HCT116 (cell line): ENCODE data around the gene ABHD12. TPM values are rescaled to one million over a fixed set of nuclear protein-coding genes. Genes with fewer than 3 reads are reported as not detected.
A peak's percentile ranks its signal among the peaks of the same experiment; 100 is the strongest.
"Not testable (repeated sequence)": the region's sequence is repeated elsewhere in the genome, so short reads cannot be mapped to it uniquely, and the experiment has no call there.

Experiments used
- ATAC-seq: fragments of 200-7000 bp; cut with Tn5 transposase; 2 replicates; pipeline ENCODE4 v1.9.1; 2020; ENCODE audit warnings: mild to moderate bottlenecking, moderate library complexity
- BruUV-seq: library from RNA; stranded (reverse); fragments of 400-500 nt; replicated peaks from 2 replicates; lab custom pipeline; 2021; lab: Mats Ljungman, UMichigan
- CTCF ChIA-PET: fragments of 300-600 bp; sonication (Branson Sonifier 250); formaldehyde crosslinking; loops from one replicate; lab custom pipeline; 2021; ENCODE audit warnings: antibody characterized with exemption; lab: Charles Lee
- POLR2A ChIA-PET: fragments of 300-600, 350-600 bp; sonication (Branson Sonifier 250); formaldehyde crosslinking; loops from one replicate; lab custom pipeline; 2021; ENCODE audit warnings: antibody characterized with exemption; lab: Charles Lee
- RAD21 ChIA-PET, 2 experiments: fragments of 300-600 bp; sonication (Branson Sonifier 250); formaldehyde crosslinking; loops; one replicate each; lab custom pipeline; 2023; ENCODE audit warnings: low total read pairs in 2 of 2; ENCODE audit not compliant: uncharacterized antibody in 2 of 2, unreplicated experiment in 2 of 2, low non-redundant PET in 1 of 2; lab: Charles Lee
- DNase-seq: peaks from one replicate; pipeline ENCODE4 v3.0.0-alpha.2; 2010; ENCODE audit warnings: low read depth, low spot score
- H2AFZ ChIP-seq: fragments of 200-600 bp; shearing (Covaris generic), sonication (generic); 2 replicates; pipeline ENCODE4 v1.6.1; 2017; ENCODE audit warnings: low read depth, mixed run types, mixed read lengths, antibody characterized with exemption, low read length; ENCODE audit not compliant: poor library complexity, severe bottlenecking
- H3K27ac ChIP-seq: 2 replicates; pipeline ENCODE4 v1.5.1; 2012; ENCODE audit warnings: low read depth, low read length
- H3K27me3 ChIP-seq: fragments of 200-600 bp; sonication (generic); 2 replicates; pipeline ENCODE4 v1.6.1; 2016; ENCODE audit warnings: mixed run types, low read length, mixed read lengths; ENCODE audit not compliant: insufficient read depth
- H3K36me3 ChIP-seq, 2 experiments: fragments of 200-500 bp in 1 of 2; fragments of 200-600 bp in 1 of 2; sonication (Bioruptor generic) in 1 of 2; sonication (generic) in 1 of 2; 2 replicates each; pipeline versions ENCODE4 v1.5.1 to v1.6.1; 2014 to 2016; ENCODE audit warnings: low read length in 2 of 2, inconsistent platforms in 1 of 2, mixed read lengths in 1 of 2, mixed run types in 1 of 2; ENCODE audit not compliant: insufficient read depth in 2 of 2, control insufficient read depth in 1 of 2
- H3K4me1 ChIP-seq, 2 experiments: fragments of 200-600 bp in 1 of 2; sonication (generic) in 1 of 2; 2 replicates each; pipeline versions ENCODE4 v1.5.1 to v1.6.1; 2012 to 2017; ENCODE audit warnings: low read length in 2 of 2, inconsistent platforms in 1 of 2, mild to moderate bottlenecking in 1 of 2, mixed read lengths in 1 of 2, mixed run types in 1 of 2, moderate library complexity in 1 of 2; ENCODE audit not compliant: insufficient read depth in 2 of 2, control insufficient read depth in 1 of 2
- H3K4me2 ChIP-seq: fragments of 200-600 bp; sonication (generic); 2 replicates; pipeline ENCODE4 v1.6.1; 2017; ENCODE audit warnings: mixed run types, low read length, mixed read lengths
- H3K4me3 ChIP-seq, 2 experiments: fragments of 200-600 bp in 1 of 2; sonication (generic) in 1 of 2; replicated peaks in 1 of 2; 2 replicates each; pipeline ENCODE4 v1.5.1; 2011 to 2016; ENCODE audit warnings: low read length in 2 of 2, control low read depth in 1 of 2, low read depth in 1 of 2, mild to moderate bottlenecking in 1 of 2, mixed read lengths in 1 of 2, mixed run types in 1 of 2
- H3K79me2 ChIP-seq: fragments of 200-600 bp; sonication (generic); 2 replicates; pipeline ENCODE4 v1.6.1; 2017; ENCODE audit warnings: mild to moderate bottlenecking, mixed run types, low read length, moderate library complexity, mixed read lengths; ENCODE audit not compliant: insufficient read depth
- H3K9ac ChIP-seq: fragments of 200-600 bp; sonication (generic); 2 replicates; pipeline ENCODE4 v1.6.1; 2016; ENCODE audit warnings: low read length, mixed read lengths
- H3K9me2 ChIP-seq: fragments of 200-600 bp; sonication (generic), shearing (Covaris generic); 2 replicates; pipeline ENCODE4 v1.6.1; 2017; ENCODE audit warnings: mixed run types, mild to moderate bottlenecking, moderate library complexity; ENCODE audit not compliant: insufficient read depth
- H3K9me3 ChIP-seq, 2 experiments: fragments of 200-500 bp in 1 of 2; fragments of 200-600 bp in 1 of 2; sonication (Bioruptor generic) in 1 of 2; sonication (generic) in 1 of 2; 2 replicates each; pipeline ENCODE4 v1.6.1; 2014 to 2017; ENCODE audit warnings: low read length in 2 of 2, mixed read lengths in 2 of 2, inconsistent platforms in 1 of 2, low read depth in 1 of 2, mild to moderate bottlenecking in 1 of 2, mixed run types in 1 of 2, moderate library complexity in 1 of 2; ENCODE audit not compliant: control insufficient read depth in 1 of 2, insufficient read depth in 1 of 2
- H4K20me1 ChIP-seq: fragments of 200-600 bp; sonication (generic), shearing (Covaris generic); 2 replicates; pipeline ENCODE4 v1.6.1; 2017; ENCODE audit warnings: mixed run types, mild to moderate bottlenecking, moderate library complexity; ENCODE audit not compliant: insufficient read depth
- CTCF ChIP-seq, 3 experiments: fragments of 200-600 bp in 1 of 3; sonication (generic) in 1 of 3; IDR thresholded peaks in 2 of 3; conservative IDR thresholded peaks in 1 of 3; 2 replicates each; pipeline ENCODE4 v1.5.1; 2012 to 2017; ENCODE audit warnings: low read depth in 2 of 3, low read length in 2 of 3, antibody characterized with exemption in 1 of 3, borderline replicate concordance in 1 of 3, control low read depth in 1 of 3, mild to moderate bottlenecking in 1 of 3, mixed read lengths in 1 of 3, mixed run types in 1 of 3, moderate library complexity in 1 of 3; ENCODE audit not compliant: insufficient read depth in 1 of 3
- FOSL1 ChIP-seq: IDR thresholded peaks from 2 replicates; pipeline ENCODE4 v1.6.1; 2012; ENCODE audit warnings: low read depth
- RAD21 ChIP-seq: IDR thresholded peaks from 2 replicates; pipeline ENCODE4 v1.6.1; 2012; ENCODE audit warnings: low read depth, mild to moderate bottlenecking
- YY1 ChIP-seq: IDR thresholded peaks from 2 replicates; pipeline ENCODE4 v1.6.1; 2011; ENCODE audit warnings: low read length, low read depth, moderate library complexity, mild to moderate bottlenecking; ENCODE audit not compliant: insufficient replicate concordance; ENCODE audit errors: extremely low read depth
- ZFX ChIP-seq: fragments of 450-650 bp; IDR thresholded peaks from 2 replicates; pipeline ENCODE4 v1.6.1; 2017
- intact Hi-C: fragments of 100-400 bp; cut with micrococcal nuclease; formaldehyde crosslinking; loops from 2 replicates; pipeline ENCODE4 v1.10.0; 2022
- total RNA-seq: library from RNA; stranded (reverse); gene quantifications from one replicate; pipeline ENCODE4 v1.2.1, GENCODE V29; 2021; ENCODE audit not compliant: unreplicated experiment

Gene ABHD12
- total RNA-seq, 1 experiment from 2014 or later, result 31.7 TPM

DNA sequence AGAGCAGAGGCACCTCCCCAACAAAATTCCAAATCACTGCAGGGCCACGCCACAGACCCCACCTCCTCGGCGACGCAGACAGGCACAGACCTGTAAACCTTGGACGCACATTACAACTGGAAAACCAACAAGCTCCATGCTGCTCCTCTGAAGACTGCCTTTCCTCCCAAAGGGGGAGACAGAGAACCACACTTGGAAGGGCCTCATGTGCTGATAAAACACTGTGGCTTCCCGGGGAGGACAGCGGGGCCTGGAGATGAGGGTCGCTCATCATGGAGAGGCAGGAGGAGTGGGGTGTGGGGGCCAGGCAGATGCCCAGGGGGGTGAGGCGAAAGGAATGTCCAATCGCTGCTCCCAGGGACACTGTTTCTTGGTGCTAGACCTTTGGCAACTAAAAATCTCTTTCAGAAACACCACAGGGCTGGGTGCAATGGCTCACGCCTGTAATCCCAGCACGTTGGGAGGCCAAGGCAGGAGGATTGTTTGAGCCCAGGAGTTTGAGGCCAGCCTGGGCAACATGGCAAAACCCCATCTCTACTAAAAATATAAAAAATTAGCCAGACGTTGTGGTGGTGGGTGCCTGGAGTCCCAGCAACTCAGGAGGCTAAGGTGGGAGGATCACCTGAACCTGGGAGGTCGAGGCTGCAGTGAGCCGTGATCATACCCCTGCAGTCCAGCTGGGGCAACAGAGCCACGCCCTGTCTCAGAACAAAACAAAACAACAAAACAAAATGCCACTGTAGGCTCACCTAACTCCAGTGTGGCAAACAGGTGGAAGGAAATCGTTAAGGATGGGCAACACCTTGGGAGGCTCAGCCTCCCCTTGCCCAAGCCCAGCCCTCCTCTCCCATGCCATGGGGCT is 53.8 kb downstream of the ABHD12 start:
- H3K27me3 ChIP-seq, result no peaks in the 10 kb centered on the region
- H3K36me3 ChIP-seq, result no peaks in the 10 kb centered on the region
- no TSS peak for BruUV-seq
- no peaks in the 10 kb centered on the region for H4K20me1 ChIP-seq
- no peak overlapping the region for H3K4me3 ChIP-seq
- TF ChIP-seq FOSL1, result no peak
- peak; percentile 49 for TF ChIP-seq RAD21
- TF ChIP-seq CTCF (IDR thresholded peaks at IDR 0.05 in 2 of 3, conservative IDR thresholded peaks at IDR 0.05 in 1 of 3; ENCODE audit: borderline replicate concordance in 1 of 3, insufficient read depth in 1 of 3, low read depth in 2 of 3, low read length in 2 of 3), result peak in 2 of 3 experiments; percentile 38 to 40; a peak in 4 of 6 replicates
- TF ChIP-seq ZFX, result no peak
- no peak for TF ChIP-seq YY1
- H3K9ac ChIP-seq, result no peak overlapping the region
- H3K9me3 ChIP-seq, result no peaks in the 10 kb centered on the region
- no peaks in the 10 kb centered on the region for H3K4me1 ChIP-seq
- H3K4me2 ChIP-seq, result no peak overlapping the region
- H3K9me2 ChIP-seq, result no peaks in the 10 kb centered on the region
- no peak overlapping the region for H3K27ac ChIP-seq
- RAD21 ChIA-PET, result no interaction called here
- peak; percentile 67; the same call in 1 of the 2 replicates for ATAC-seq
- no peak for DNase-seq
- CTCF ChIA-PET, result interaction anchor here (0.6 to 1.0 kb wide), 2 partner anchors 62 to 64 kb away, joined by 3 to 6 read pairs; no protein-coding TSS in a partner anchor
- intact Hi-C loops, result no loop called here
- POLR2A ChIA-PET, result no interaction called here
- H3K79me2 ChIP-seq, result peaks cover 7% of the 10 kb centered on the region; the same call in 1 of the 2 replicates
- H2AFZ ChIP-seq, result no peak overlapping the region

DNA sequence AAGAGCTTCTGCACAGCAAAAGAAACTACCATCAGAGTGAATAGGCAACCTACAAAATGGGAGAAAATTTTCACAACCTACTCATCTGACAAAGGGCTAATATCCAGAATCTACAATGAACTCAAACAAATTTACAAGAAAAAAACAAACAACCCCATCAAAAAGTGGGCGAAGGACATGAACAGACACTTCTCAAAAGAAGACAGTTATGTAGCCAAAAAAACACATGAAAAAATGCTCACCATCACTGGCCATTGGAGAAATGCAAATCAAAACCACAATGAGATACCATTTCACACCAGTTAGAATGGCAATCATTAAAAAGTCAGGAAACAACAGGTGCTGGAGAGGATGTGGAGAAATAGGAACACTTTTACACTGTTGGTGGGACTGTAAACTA is 55.7 kb downstream of the ABHD12 start:
- H3K4me3 ChIP-seq, H2AFZ ChIP-seq, H3K36me3 ChIP-seq, ATAC-seq, H3K27ac ChIP-seq, RAD21 ChIA-PET, H3K9ac ChIP-seq, BruUV-seq, H3K4me1 ChIP-seq, intact Hi-C loops, H3K79me2 ChIP-seq, DNase-seq, H4K20me1 ChIP-seq, H3K4me2 ChIP-seq, H3K9me2 ChIP-seq, CTCF ChIA-PET, H3K27me3 ChIP-seq, POLR2A ChIA-PET, H3K9me3 ChIP-seq: not testable (repeated sequence)
